ENCODE data around the gene LILRB5.
A peak's percentile ranks its signal among the peaks of the same experiment; 100 is the strongest.
"Not testable (repeated sequence)": the region's sequence is repeated elsewhere in the genome, so short reads cannot be mapped to it uniquely, and the experiment has no call there.

Gene LILRB5

GRCh38 chr19:54274516-54274915 lies 17.4 kb upstream of the LILRB5 start:
- DNase-seq, result not testable (repeated sequence)

GRCh38 chr19:54273821-54274220 lies 16.7 kb upstream of the LILRB5 start:
- DNase-seq, result no peak

DNA sequence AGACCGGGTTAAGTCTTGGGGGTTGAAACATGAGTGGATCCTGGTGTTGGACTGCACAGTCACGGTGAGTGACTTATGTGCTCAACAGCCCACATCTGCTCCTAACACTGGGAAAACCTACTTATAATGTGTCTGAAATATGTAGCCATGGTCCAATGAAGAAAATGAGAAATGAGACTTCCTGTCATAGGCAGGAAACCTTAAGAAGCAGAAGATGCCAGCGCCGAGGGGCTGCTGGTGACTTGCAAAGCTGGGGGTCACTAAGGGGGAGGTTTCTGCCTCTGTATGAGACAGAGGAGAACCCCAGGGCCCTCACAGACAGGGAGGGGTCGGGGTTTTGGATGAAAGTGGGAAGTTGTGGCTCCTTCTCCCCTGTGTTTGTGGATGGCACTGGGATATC lies 15.1 kb upstream of the LILRB5 start:
- not testable (repeated sequence) for DNase-seq

- not testable (repeated sequence) for DNase-seq
Measured at GRCh38 chr19:54271587-54271986, 14.5 kb upstream of the LILRB5 start.

DNA sequence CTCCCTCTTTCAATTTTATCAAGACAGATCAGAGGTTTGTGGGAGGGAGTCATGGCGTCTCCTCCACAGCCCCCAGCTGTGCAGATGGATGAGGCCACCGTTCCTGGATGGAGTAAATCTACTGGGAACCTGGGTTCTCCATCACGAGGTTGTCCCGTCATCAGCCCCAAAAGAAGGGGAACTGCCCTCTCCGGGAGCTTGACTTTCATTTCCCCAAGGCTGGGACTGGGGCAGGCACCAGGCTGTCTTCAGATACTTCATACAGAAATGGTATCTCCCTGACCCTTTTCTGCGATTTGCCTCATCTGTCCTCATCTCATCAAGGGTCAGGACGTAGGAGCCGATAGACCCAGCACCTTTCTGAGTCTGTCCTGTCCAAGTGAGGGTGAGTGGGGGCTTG lies 14.0 kb upstream of the LILRB5 start:
- DNase-seq, result no peak

DNA sequence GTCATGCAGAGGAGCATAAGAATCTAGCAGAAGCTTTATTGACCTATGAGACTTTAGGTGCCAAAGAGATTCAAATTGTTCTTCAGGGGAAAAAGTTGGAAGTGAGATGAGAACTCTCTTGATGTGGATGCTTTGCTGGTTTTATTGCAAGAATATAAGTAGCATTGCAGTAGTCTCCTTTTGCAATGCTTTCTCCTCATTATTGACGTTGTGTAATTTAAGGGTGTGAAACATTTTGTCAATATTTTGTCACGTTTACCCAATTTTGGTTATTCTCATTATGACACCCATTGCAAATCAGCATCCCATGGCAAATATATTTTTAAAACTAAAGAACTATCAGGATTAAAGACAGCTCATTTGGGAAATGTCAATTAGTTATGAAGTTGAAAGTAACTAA lies 11.9 kb upstream of the LILRB5 start:
- DNase-seq, result no peak

- DNase-seq, result peak; percentile 70
Measured at GRCh38 chr19:54266133-54266532, 9.1 kb upstream of the LILRB5 start.

GRCh38 chr19:54262470-54262869 lies 5.4 kb upstream of the LILRB5 start:
- no peak for DNase-seq

- DNase-seq, result no peak
Measured at GRCh38 chr19:54262066-54262465, 5.0 kb upstream of the LILRB5 start.

- DNase-seq, result no peak
Measured at GRCh38 chr19:54256250-54257115, 590 bp downstream of the LILRB5 start.

GRCh38 chr19:54255105-54255775 lies 1.8 kb downstream of the LILRB5 start:
- no peak for DNase-seq

- DNase-seq, result no peak
Measured at GRCh38 chr19:54254195-54254906, 2.7 kb downstream of the LILRB5 start.

GRCh38 chr19:54253331-54254194 lies 3.5 kb downstream of the LILRB5 start:
- no peak for DNase-seq

GRCh38 chr19:54252845-54253244 lies 4.2 kb downstream of the LILRB5 start:
- DNase-seq, result no peak

- no peak for DNase-seq
Measured at GRCh38 chr19:54252243-54252642, 4.8 kb downstream of the LILRB5 start.

DNA sequence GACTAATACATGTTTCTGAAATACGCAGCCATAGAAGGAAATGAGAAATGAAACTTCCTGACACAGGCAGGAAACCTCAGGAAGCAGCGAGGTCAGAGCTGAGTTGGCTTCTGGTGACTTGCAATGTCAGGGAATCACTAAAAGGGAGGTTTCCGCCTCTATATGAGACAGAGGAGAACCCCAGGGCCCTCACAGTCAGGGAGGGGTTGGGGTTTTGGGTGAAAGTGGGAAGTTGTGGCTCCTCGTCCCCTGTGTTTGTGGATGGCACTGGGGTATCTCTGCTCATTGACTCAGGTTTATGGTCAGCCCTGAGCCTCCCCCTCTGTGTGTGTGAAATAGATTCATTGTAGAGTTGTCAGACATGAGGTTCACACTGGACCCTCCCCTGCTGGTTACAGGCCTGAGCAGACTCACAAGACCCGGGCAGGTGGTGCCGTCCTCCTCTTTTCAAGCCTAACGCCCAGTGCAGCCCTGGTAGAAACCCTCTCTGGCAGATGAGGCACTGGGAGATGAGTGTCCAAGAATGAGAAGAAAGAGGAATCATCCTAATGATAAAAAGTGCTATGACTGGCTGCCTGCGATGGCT lies 9.0 kb downstream of the LILRB5 start:
- DNase-seq, result no peak

DNA sequence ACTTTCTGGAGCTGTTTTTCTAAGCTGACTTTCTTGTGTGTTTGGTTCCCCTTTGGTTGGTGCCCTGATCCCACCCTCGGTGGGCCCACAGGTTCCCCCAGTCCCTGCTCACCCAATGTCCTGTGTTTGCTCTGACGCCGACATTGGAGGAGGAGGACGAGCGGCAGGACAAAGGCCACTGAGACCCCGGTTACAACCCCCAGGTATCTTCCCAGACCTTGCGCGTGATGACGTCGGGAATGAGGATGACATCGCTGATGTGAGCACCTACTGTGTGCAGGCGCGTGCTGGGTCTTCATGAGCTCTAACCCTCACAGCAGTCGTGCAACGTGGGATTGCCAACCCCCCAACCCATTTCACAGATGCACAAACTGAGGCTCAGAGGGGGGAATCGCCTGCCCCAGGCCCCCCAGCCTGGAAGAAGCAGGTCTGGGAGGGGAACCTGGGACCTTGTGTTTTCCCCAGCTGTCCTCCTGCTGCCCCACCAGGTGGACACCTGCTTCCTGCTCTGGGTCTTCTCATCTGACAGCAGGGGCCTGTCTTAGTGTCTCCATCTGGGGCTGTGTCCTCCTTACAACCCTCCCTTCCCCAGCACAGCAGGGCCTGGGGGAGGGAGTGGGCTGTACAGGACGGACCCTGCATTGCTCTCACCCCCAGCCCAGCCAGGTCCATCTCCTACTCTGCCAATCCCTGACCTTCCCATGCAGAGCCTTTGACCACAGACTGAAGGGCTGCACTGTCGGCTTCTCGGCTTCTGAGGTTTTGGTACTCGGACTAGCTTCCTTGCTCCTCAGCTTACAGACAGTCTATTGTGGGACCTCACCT lies 9.8 kb downstream of the LILRB5 start:
- DNase-seq, result no peak

DNA sequence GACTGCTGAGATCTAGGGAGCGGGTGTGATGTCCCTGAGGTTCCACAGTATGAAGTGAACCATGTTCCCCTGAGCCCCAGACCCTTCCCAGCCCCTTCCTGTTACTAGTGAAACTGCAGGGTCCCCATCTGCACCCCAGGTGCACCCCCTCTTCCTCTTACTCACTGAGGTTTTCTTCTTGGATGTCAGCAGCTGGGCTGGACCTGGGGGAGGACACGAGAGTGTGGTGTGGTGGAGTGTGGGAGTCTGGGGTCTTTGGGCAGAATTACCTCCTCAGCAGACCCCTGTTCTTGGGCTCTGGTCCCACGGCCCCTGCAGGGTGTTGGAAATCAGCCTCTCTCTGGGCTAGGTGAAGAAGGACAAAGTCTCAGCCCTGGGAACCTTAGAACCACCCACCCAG lies 11.1 kb downstream of the LILRB5 start:
- DNase-seq, result no peak

- not testable (repeated sequence) for DNase-seq
Measured at GRCh38 chr19:54243809-54244208, 13.3 kb downstream of the LILRB5 start.

DNA sequence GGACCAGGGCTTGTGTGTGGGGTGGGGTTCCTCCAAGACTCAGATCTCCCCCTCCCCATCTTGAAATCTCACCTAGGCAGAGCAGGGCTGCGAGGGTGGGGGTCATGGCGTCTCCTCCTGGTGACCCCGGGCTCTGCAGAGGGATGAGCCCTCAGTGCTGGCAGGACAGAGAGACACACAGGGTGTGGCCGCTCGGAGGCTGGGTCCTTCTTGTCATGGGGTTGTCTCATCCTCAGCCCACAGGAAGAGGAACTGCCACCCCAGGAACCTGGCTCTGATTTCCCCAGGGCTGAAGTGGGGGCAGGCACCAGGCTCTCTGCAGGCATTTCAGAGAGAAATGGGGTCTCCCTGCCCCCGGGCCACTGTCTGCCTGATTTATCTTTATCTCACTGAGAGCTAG lies 14.4 kb downstream of the LILRB5 start, which contains the start of gene LILRA6:
Gene LILRA6 (minus strand): TSS at position 145 of the 400 bp plus-strand sequence.
- DNase-seq, result not testable (repeated sequence)

DNA sequence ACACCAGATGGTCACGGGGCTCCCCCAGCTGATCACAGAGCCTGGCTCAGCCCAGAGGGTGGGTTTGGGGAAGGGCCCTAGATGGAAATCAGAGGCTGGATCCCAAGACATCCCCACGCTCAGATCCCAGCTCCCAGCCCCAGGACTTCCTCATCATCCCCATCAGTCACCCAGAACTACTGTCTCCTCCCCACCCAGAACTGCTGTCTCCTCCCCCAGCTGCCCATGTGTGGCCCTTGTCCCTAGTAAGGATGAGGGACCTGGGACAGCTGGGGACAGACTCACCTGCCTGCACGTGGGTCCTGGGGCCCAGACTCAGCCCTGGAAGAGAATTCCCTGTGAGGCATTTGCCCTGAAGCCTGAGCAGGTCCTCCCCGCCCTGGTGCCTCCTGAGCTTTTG lies 14.8 kb downstream of the LILRB5 start:
- DNase-seq, result not testable (repeated sequence)

Data from stimulated activated CD4-positive, alpha-beta T cell treated with anti-CD3 and anti-CD28 coated beads, Interleukin-12 subunit alpha, Interleukin-12 subunit beta, amount 100 ng/mL, for 4 hours (primary cell).